Stimulated activated CD8-positive, alpha-beta memory T cell treated with anti-CD3 and anti-CD28 coated beads, Interleukin-2, amount 100 ng/mL, for 1 hour (primary cell): ENCODE results near the gene VCPKMT.

Source experiments
- DNase-seq, 2 donors: peaks; one replicate each; pipeline ENCODE4 v3.0.0-alpha.2; 2020; ENCODE audit warnings: low read depth in 2 of 2

The VCPKMT gene

GRCh38 chr14:50116181-50116956 is at the start of gene VCPKMT:
VCPKMT (minus strand) TSS chr14:50116572; CDS start chr14:50116552, 20 bp downstream.
- DNase-seq, result peak; percentile 92 to 93

DNA sequence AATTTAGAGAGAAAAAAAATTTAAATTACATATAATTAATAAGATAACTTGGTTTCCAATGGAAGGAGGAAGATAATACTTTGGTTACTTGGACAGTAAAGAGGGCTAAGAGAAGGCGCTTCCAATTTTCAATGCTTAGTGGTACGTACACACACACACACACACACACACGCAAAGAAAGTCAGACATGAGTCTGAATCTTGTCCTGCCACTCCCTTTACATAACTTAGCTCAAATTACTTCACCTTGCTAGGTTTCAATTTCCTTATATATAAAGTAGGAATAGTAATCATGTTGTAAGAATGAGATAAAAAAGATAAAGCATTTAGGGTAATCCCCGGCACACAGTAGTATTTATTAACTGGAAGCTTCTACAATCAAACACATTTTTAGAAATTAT is 39.7 kb upstream of the VCPKMT start:
- no peak for DNase-seq

GRCh38 chr14:50148799-50149198 is 32.4 kb upstream of the VCPKMT start:
- DNase-seq, result no peak

GRCh38 chr14:50139192-50139591 is 22.8 kb upstream of the VCPKMT start:
- no peak for DNase-seq

GRCh38 chr14:50127802-50128201 is 11.4 kb upstream of the VCPKMT start:
- DNase-seq, result no peak

DNA sequence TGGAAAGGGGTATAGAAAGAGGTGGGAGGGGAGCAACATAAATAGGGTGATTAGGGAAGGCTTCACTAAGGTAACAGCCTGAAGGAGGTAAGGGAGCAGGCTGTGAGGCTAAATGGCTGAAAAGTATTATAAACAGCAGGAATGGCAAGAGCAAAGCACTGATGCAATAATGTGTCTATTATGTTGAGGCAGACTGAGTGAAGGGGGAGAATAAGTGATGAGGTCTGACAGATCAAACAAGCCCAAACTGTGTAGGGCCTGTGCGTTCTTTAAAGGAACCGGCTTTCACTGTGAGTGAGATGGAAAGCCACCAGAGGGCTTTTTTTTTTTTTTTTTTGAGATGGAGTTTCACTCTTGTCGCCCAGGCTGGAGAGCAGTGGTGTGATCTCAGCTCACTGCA is 6.7 kb upstream of the VCPKMT start:
- DNase-seq, result no peak

DNA sequence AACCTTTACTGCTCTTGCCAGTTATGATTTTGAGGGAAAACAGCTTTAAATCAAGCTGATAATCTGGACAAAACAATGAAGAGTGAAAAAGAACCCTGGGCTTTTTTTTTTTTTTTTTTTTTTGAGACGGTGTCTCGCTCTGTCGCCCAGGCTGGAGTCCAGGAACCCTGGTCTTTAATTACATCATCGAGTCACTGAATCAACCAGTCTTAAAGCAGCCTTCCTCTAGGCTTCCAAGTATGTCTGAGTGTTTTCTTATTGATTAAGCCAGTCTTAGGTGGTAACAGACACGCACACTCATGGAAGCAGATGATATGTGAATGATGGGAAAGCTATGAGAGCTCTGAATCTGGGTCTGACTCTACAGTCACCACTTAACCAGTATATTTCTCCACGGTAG is 5.9 kb upstream of the VCPKMT start:
- DNase-seq, result no peak

DNA sequence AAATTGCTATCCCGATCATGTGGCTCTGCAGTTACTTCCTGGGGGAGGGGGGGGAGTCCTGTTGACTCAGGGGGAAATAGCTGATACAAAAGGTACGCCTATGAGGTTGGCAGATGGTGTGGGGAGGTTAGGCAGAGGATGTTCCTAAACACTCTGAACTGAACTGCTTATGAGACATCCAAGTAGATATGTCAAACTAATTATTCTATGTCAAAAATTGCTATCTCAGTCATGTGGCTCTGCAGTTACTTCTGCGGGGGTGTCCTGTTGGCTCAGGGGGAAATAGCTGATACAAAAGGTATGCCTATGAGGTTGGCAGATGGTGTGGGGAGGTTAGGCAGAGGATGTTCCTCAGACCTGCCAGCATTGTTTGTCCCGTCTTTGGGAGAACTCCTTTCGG is 5.1 kb upstream of the VCPKMT start:
- DNase-seq, result no peak

GRCh38 chr14:50117456-50117855 is 1.1 kb upstream of the VCPKMT start:
- DNase-seq, result no peak

- no peak for DNase-seq
These were observed 594 bp upstream of the VCPKMT start for GRCh38 chr14:50116966-50117365.

DNA sequence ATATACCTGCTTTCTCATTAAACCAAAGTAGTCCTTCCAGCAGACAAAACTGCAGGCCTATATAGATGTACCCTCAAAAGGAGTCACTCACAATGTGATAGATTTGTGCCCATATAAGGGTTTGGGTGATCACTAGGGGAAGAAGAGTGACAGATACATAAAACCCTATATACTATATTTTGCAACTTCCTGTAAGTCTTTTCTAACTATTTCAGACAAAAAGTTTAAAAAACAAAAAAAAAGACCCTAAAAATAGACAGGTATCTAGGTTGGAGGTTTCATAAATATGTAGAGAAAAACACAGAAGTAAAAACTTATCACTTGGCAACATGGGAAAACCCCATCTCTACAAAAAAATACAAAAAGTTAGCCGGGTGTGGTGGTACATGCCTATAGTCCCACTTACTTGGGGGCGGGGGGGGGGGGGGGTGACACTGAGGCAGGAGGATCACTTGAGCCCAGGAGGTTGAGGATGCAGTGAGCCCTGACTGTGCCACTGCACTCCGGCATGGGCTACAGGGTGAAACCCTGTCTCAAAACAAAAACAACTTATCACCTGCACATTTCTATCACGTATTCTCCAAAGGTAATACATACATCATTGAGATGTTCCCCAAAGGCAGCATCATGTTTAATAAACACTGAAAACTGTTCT is 2.9 kb downstream of the VCPKMT start:
- no peak for DNase-seq

GRCh38 chr14:50110323-50111037 is 5.9 kb downstream of the VCPKMT start:
- no peak for DNase-seq

GRCh38 chr14:50109342-50109741 is 7.0 kb downstream of the VCPKMT start:
- DNase-seq, result no peak

GRCh38 chr14:50107850-50108249 is 8.5 kb downstream of the VCPKMT start:
- no peak for DNase-seq

- DNase-seq, result no peak
These were observed 10.2 kb downstream of the VCPKMT start for GRCh38 chr14:50106178-50106577.

GRCh38 chr14:50103558-50103957 is 12.8 kb downstream of the VCPKMT start:
- no peak for DNase-seq

GRCh38 chr14:50101417-50101816 is 15.0 kb downstream of the VCPKMT start:
- no peak for DNase-seq

GRCh38 chr14:50100805-50101204 is 15.6 kb downstream of the VCPKMT start:
- DNase-seq, result no peak

GRCh38 chr14:50099335-50099734 is 17.0 kb downstream of the VCPKMT start:
- no peak for DNase-seq

- no peak for DNase-seq
These were observed 20.5 kb downstream of the VCPKMT start for GRCh38 chr14:50095895-50096294.

DNA sequence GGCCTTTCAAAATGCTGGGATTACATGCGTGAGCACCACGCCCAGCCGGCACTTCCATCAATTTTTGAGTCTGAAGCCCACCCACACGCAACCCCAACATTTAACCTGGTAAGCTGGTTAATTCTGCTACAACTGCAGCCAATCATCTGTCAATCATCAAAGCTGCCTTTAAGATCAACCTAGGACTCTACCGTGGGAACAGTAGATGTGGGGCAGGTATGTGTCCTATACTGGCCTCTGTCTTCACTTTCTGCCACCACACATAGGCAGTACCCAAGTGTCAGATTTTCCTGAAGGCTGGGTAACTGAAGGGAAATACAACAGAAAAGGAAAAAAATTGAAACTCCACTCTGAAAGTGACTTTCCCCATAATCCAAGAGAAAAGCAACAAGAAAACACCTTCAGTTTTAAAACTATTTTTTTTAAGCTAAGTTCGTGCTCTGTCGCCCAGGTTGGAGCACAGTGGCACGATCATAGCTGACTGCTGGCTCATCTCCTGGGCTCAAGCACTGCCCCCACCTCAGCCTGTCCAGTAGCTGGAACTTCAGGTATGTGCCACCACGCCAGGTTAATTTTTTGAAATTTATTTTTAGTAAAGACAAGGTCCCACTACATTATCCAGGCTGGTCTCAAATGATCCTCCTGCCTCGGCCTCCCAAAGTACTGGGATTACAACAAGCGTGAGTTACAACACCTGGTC is 22.2 kb downstream of the VCPKMT start:
- DNase-seq, result no peak

GRCh38 chr14:50093496-50093895 is 22.9 kb downstream of the VCPKMT start:
- DNase-seq, result no peak
